ENCODE results near the gene MYH14.
A peak's percentile ranks its signal among the peaks of the same experiment; 100 is the strongest.

MYH14 gene

DNA sequence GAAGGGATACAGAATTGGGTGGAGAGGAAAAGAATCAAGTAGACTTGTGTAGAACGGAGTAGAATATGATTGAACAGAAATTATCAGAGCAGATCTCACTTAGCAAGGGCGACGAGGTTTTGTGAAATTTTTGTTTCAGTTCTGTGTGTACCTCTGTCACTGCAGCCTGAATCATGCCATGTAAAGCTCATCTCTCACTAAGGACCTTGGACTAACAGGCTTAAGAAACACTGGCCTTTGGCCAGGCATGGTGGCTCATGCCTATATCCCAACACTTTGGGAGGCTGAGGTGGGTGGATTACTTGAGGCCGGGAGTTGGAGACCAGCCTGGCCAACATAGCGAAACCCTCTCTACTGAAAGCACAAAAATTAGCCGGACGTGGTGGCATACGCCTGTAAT, 62.6 kb downstream of the MYH14 start:
- DNase-seq (ENCODE audit: low spot score), result no peak
- no peak for TF ChIP-seq CTCF (IDR thresholded peaks at IDR 0.05; ENCODE audit: borderline replicate concordance, control extremely low read depth, extremely low read depth, insufficient read depth, missing control alignments)
- in situ Hi-C loops (cut with MboI; ENCODE audit: low sequenced_read_pairs, unreplicated experiment), result no loop called here

GRCh38 chr19:50266896-50267295, 63.5 kb downstream of the MYH14 start:
- DNase-seq (ENCODE audit: low spot score), result peak; percentile 66
- in situ Hi-C loops (cut with MboI; ENCODE audit: low sequenced_read_pairs, unreplicated experiment), result no loop called here
- TF ChIP-seq CTCF (IDR thresholded peaks at IDR 0.05; ENCODE audit: borderline replicate concordance, control extremely low read depth, extremely low read depth, insufficient read depth, missing control alignments), result no peak

- no peak for DNase-seq (ENCODE audit: low spot score)
Measured at GRCh38 chr19:50268041-50268440, 64.6 kb downstream of the MYH14 start.

DNA sequence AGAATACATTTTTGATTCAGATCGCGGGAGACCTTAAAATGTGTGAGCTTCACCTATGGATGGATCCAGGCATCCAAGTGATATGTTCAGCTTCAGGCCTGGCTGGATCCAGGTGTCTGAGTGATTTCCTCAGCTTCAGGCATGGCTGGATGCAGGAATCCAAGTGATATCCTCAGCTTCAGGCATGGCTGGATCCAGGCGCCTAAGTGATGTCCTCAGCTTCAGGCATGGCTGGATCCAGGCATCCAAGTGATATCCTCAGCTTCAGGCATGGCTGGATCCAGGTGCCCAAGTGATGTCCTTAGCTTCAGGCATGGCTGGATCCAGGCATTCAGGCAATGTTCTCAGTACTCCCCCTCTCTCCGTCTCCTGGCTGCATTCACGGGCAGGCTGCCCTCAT, 65.1 kb downstream of the MYH14 start:
- in situ Hi-C loops (cut with MboI; ENCODE audit: low sequenced_read_pairs, unreplicated experiment), result no loop called here
- no peak for DNase-seq (ENCODE audit: low spot score)
- TF ChIP-seq CTCF (IDR thresholded peaks at IDR 0.05; ENCODE audit: borderline replicate concordance, control extremely low read depth, extremely low read depth, insufficient read depth, missing control alignments), result no peak

More at GRCh38 chr19:50268041-50268440, 64.6 kb downstream of the MYH14 start:
- in situ Hi-C loops (cut with MboI; ENCODE audit: low sequenced_read_pairs, unreplicated experiment), result no loop called here
- TF ChIP-seq CTCF (IDR thresholded peaks at IDR 0.05; ENCODE audit: borderline replicate concordance, control extremely low read depth, extremely low read depth, insufficient read depth, missing control alignments), result no peak

GRCh38 chr19:50269653-50270052, 66.2 kb downstream of the MYH14 start:
- no peak for DNase-seq (ENCODE audit: low spot score)
- in situ Hi-C loops (cut with MboI; ENCODE audit: low sequenced_read_pairs, unreplicated experiment), result no loop called here
- TF ChIP-seq CTCF (IDR thresholded peaks at IDR 0.05; ENCODE audit: borderline replicate concordance, control extremely low read depth, extremely low read depth, insufficient read depth, missing control alignments), result no peak

GRCh38 chr19:50272263-50272897, 69.0 kb downstream of the MYH14 start:
- DNase-seq (ENCODE audit: low spot score), result no peak
- no peak for TF ChIP-seq CTCF (IDR thresholded peaks at IDR 0.05; ENCODE audit: borderline replicate concordance, control extremely low read depth, extremely low read depth, insufficient read depth, missing control alignments)
- in situ Hi-C loops (cut with MboI; ENCODE audit: low sequenced_read_pairs, unreplicated experiment), result no loop called here

Measured in GM13976 (cell line).